B cell (primary cell): Measurements from ENCODE around the gene TBC1D2. TPM values are rescaled to one million over a fixed set of nuclear protein-coding genes. Genes with fewer than 3 reads are reported as not detected.

Experiments
- ATAC-seq: fragments of 200-7000 bp; cut with Tn5 transposase; one replicate; pipeline ENCODE4 v1.10.0; 2021; ENCODE audit warnings: low read depth, mild to moderate bottlenecking, moderate number of reproducible peaks, moderate library complexity
- CTCF ChIA-PET: fragments of 350-600 bp; sonication (Branson Sonifier 250); formaldehyde crosslinking; loops from one replicate; lab custom pipeline; 2021; ENCODE audit warnings: antibody characterized with exemption, inconsistent platforms; lab: Charles Lee
- POLR2A ChIA-PET: fragments of 350-600 bp; sonication (Branson Sonifier 250); formaldehyde crosslinking; loops from one replicate; lab custom pipeline; 2021; ENCODE audit warnings: antibody characterized with exemption; lab: Charles Lee
- DNase-seq: peaks from one replicate; pipeline ENCODE4 v3.0.0; 2013
- H2AFZ ChIP-seq: 2 replicates; pipeline ENCODE4 v1.6.1; 2012; ENCODE audit warnings: mild to moderate bottlenecking, low read depth, low read length; ENCODE audit not compliant: insufficient read depth, poor library complexity, severe bottlenecking
- H3K27ac ChIP-seq, 2 donors: 1 replicate in 1 of 2; 2 replicates in 1 of 2; pipeline ENCODE4 v1.5.1; 2012 to 2013; ENCODE audit warnings: low read length in 2 of 2, mild to moderate bottlenecking in 2 of 2, moderate library complexity in 1 of 2
- H3K27me3 ChIP-seq, 4 experiments: fragments of 200-600 bp in 1 of 4; sonication (generic) in 1 of 4; replicated peaks in 1 of 4; 1 replicate in 2 of 4; 2 replicates in 2 of 4; pipeline versions ENCODE4 v1.6.1 to v1.7.0; 2013 to 2016; ENCODE audit warnings: low read length in 3 of 4, mild to moderate bottlenecking in 2 of 4, mixed read lengths in 1 of 4, moderate library complexity in 1 of 4; ENCODE audit not compliant: insufficient read depth in 4 of 4, control insufficient read depth in 3 of 4; ENCODE audit errors: control extremely low read depth in 1 of 4
- H3K36me3 ChIP-seq, 2 experiments: replicated peaks in 1 of 2; 1 replicate in 1 of 2; 2 replicates in 1 of 2; pipeline versions ENCODE4 v1.6.1 to v1.7.1; 2013; ENCODE audit warnings: low read length in 1 of 2; ENCODE audit not compliant: insufficient read depth in 2 of 2, control insufficient read depth in 1 of 2; ENCODE audit errors: control extremely low read depth in 1 of 2, extremely low read depth in 1 of 2
- H3K4me1 ChIP-seq, 2 donors: fragments of 200-600 bp in 1 of 2; sonication (generic) in 1 of 2; 1 replicate in 1 of 2; 2 replicates in 1 of 2; pipeline versions ENCODE4 v1.5.1 to v1.6.1; 2013 to 2017; ENCODE audit warnings: low read length in 2 of 2; ENCODE audit not compliant: control insufficient read depth in 2 of 2, insufficient read depth in 2 of 2
- H3K4me2 ChIP-seq: replicated peaks from 2 replicates; pipeline ENCODE3; 2012; ENCODE audit warnings: mild to moderate bottlenecking, low read depth, low read length; ENCODE audit not compliant: poor library complexity, severe bottlenecking
- H3K4me3 ChIP-seq, 5 experiments: fragments of 200-600 bp in 1 of 5; sonication (generic) in 1 of 5; 1 replicate in 3 of 5; 2 replicates in 2 of 5; pipeline versions ENCODE4 v1.5.1 to v1.7.0; 2011 to 2016; ENCODE audit warnings: low read length in 4 of 5, mild to moderate bottlenecking in 4 of 5, low read depth in 2 of 5, control low read depth in 1 of 5, moderate library complexity in 1 of 5; ENCODE audit not compliant: insufficient read depth in 1 of 5; ENCODE audit errors: control extremely low read depth in 1 of 5, extremely low read depth in 1 of 5
- H3K79me2 ChIP-seq: fragments of 200-600 bp; sonication (generic); one replicate; pipeline ENCODE4 v1.6.0; 2016; ENCODE audit warnings: low read length; ENCODE audit not compliant: control insufficient read depth, insufficient read depth
- H3K9ac ChIP-seq: fragments of 200-600 bp; sonication (generic); 2 replicates; pipeline ENCODE4 v1.6.1; 2017; ENCODE audit warnings: mild to moderate bottlenecking, low read length, moderate library complexity
- H3K9me3 ChIP-seq, 3 donors: one replicate each; pipeline versions ENCODE4 v1.6.1 to v1.7.1; 2013; ENCODE audit warnings: low read length in 2 of 3; ENCODE audit not compliant: control insufficient read depth in 2 of 3, insufficient read depth in 1 of 3; ENCODE audit errors: control extremely low read depth in 1 of 3
- H4K20me1 ChIP-seq: 2 replicates; pipeline ENCODE4 v1.6.0; 2012; ENCODE audit warnings: mild to moderate bottlenecking, low read length; ENCODE audit not compliant: insufficient read depth, control insufficient read depth, poor library complexity, severe bottlenecking
- H3K27ac Mint-ChIP-seq: one replicate; pipeline ENCODE4 v1.8.0; 2021; ENCODE audit warnings: mixed read lengths
- H3K27me3 Mint-ChIP-seq: one replicate; pipeline ENCODE4 v1.8.0; 2021; ENCODE audit warnings: mixed read lengths
- H3K4me1 Mint-ChIP-seq: one replicate; pipeline ENCODE4 v1.8.0; 2021; ENCODE audit warnings: mixed read lengths
- H3K4me3 Mint-ChIP-seq: one replicate; pipeline ENCODE4 v1.8.0; 2021; ENCODE audit warnings: mixed read lengths
- H3K9me3 Mint-ChIP-seq: one replicate; pipeline ENCODE4 v1.8.0; 2022; ENCODE audit warnings: mixed read lengths; ENCODE audit not compliant: insufficient read depth
- EZH2 ChIP-seq: IDR thresholded peaks from 2 replicates; pipeline ENCODE4 v1.6.1; 2012; ENCODE audit warnings: borderline replicate concordance, low read depth, mild to moderate bottlenecking, moderate library complexity, low read length; ENCODE audit not compliant: insufficient read depth, poor library complexity, severe bottlenecking
- WGBS: methylation state at CpG from one replicate; pipeline ENCODE4 v1.1.5; 2013; ENCODE audit warnings: missing lambda C conversion rate; ENCODE audit not compliant: insufficient coverage; 5-methylcytosine and 5-hydroxymethylcytosine counted together
- intact Hi-C: fragments of 100-400 bp; cut with micrococcal nuclease; formaldehyde crosslinking; loops from one replicate; pipeline ENCODE4 v1.10.0; 2022
- polyA plus RNA-seq: library from polyadenylated mRNA; depleted of rRNA; stranded (reverse); fragments of >200 nt; gene quantifications from 2 replicates; pipeline ENCODE4 v1.2.3, GENCODE V29; 2012
- total RNA-seq, 2 donors: library from RNA; stranded (reverse); fragments of 120-200 nt in 1 of 2; gene quantifications; 1 replicate in 1 of 2; 2 replicates in 1 of 2; pipeline versions ENCODE4 v1.2.3 to v1.2.4, GENCODE V29; 2013 to 2022
- TF ChIP-seq, protein P1 (sequence below): fragments of 200-600 bp; IDR thresholded peaks from one replicate; pipeline ENCODE4 v1.8.0; 2022; ENCODE audit warnings: antibody characterized with exemption, mild to moderate bottlenecking

The TBC1D2 gene
- total and polyA plus RNA-seq, 2 donors (not counting 1 experiment from before 2014, with no cell fraction given): 5.0 to 5.3 TPM

DNA sequence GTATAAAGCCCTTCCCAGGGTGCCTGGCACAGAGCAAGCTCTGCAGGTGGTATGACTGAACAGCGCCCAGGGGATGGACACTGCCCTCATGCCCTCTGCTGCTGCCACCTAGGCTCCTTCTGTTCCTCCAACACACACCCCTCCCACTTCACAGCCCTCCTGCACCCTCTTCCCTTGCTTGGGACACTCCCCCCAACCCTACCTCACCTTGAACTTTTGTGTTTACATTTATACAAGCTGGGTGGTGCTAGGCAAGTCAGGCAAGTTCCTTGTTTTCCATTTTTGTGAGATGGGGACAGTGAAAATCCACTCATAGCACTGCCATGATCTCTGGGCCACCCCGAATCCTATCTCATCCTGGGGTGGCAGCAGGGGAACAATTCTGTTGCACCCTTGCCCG is 44.2 kb downstream of the TBC1D2 start:
- Histone ChIP-seq H3K9me3 (no peaks in the 10 kb centered on the region), H2AFZ (no peak overlapping the region), H3K9ac (no peak overlapping the region), H3K4me2 (no peak overlapping the region), H3K36me3 (peaks cover 0 to 4% of the 10 kb centered on the region in 2 experiments), H3K4me3 (no peak overlapping the region), H4K20me1 (no peaks in the 10 kb centered on the region), H3K27me3 (no peaks in the 10 kb centered on the region), H3K4me1 (peaks cover 0 to under 1% of the 10 kb centered on the region in 2 donors), H3K79me2 (no peaks in the 10 kb centered on the region), H3K27ac (no peak overlapping the region)
- POLR2A ChIA-PET: no interaction called here
- no peak for DNase-seq
- 96% methylated on average over 3 of the region's 3 CpGs for WGBS
- Mint-ChIP-seq H3K9me3 (no peaks in the 10 kb centered on the region), H3K27me3 (no peaks in the 10 kb centered on the region), H3K27ac (no peak overlapping the region), H3K4me1 (no peaks in the 10 kb centered on the region), H3K4me3 (no peak overlapping the region)
- TF ChIP-seq, protein P1, sequence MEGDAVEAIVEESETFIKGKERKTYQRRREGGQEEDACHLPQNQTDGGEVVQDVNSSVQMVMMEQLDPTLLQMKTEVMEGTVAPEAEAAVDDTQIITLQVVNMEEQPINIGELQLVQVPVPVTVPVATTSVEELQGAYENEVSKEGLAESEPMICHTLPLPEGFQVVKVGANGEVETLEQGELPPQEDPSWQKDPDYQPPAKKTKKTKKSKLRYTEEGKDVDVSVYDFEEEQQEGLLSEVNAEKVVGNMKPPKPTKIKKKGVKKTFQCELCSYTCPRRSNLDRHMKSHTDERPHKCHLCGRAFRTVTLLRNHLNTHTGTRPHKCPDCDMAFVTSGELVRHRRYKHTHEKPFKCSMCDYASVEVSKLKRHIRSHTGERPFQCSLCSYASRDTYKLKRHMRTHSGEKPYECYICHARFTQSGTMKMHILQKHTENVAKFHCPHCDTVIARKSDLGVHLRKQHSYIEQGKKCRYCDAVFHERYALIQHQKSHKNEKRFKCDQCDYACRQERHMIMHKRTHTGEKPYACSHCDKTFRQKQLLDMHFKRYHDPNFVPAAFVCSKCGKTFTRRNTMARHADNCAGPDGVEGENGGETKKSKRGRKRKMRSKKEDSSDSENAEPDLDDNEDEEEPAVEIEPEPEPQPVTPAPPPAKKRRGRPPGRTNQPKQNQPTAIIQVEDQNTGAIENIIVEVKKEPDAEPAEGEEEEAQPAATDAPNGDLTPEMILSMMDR: no peak
- TF ChIP-seq EZH2: no peak
- CTCF ChIA-PET: interaction anchor here (1.3 kb wide), 1 partner anchor 23 kb away, joined by 3 read pairs; no protein-coding TSS in a partner anchor
- ATAC-seq: no peak
- intact Hi-C loops: no loop called here

GRCh38 chr9:98210435-98210834 is 45.0 kb downstream of the TBC1D2 start:
- ChIA-PET POLR2A (no interaction called here), CTCF (interaction anchor here (0.7 to 1.9 kb wide), 3 partner anchors 20 to 54 kb away, joined by 3 to 7 read pairs (median 4); no protein-coding TSS in a partner anchor)
- no peaks in the 10 kb centered on the region for H3K9me3 Mint-ChIP-seq
- TF ChIP-seq, protein P1: no peak
- Histone ChIP-seq H2AFZ (no peak overlapping the region), H3K4me1 (peaks cover 3 to 9% of the 10 kb centered on the region in 2 donors), H3K36me3 (peaks cover 0 to 4% of the 10 kb centered on the region in 2 experiments), H3K27me3 (no peaks in the 10 kb centered on the region), H3K27ac (no peak overlapping the region), H4K20me1 (no peaks in the 10 kb centered on the region), H3K9me3 (no peaks in the 10 kb centered on the region), H3K4me2 (no peak overlapping the region), H3K4me3 (no peak overlapping the region), H3K9ac (no peak overlapping the region), H3K79me2 (no peaks in the 10 kb centered on the region)
- WGBS: 99% methylated on average over 9 of the region's 9 CpGs
- intact Hi-C loops: no loop called here
- DNase-seq (no peak), ATAC-seq (no peak)
- H3K27me3 Mint-ChIP-seq: no peaks in the 10 kb centered on the region
- peaks cover 5% of the 10 kb centered on the region for H3K4me1 Mint-ChIP-seq
- no peak overlapping the region for H3K4me3 Mint-ChIP-seq
- H3K27ac Mint-ChIP-seq: no peak overlapping the region
